K562 (cell line): ENCODE measurements around the gene SLC4A4. TPM values are rescaled to one million over a fixed set of nuclear protein-coding genes. Genes with fewer than 3 reads are reported as not detected.

Experiments used
- ATAC-seq: fragments of 200-7000 bp; cut with Tn5 transposase; 3 replicates; pipeline ENCODE4 v1.9.1; 2020; ENCODE audit warnings: moderate library complexity
- BruUV-seq: library from RNA; stranded (reverse); fragments of 400-500 nt; replicated peaks from 2 replicates; lab custom pipeline; 2021; lab: Mats Ljungman, UMichigan
- CTCF ChIA-PET: fragments of 300-600 bp; formaldehyde crosslinking; extraction: SDS; loops from one replicate; lab custom pipeline; 2021; ENCODE audit warnings: low intra/inter-chr PET ratio; lab: Yijun Ruan, JAX
- POLR2A ChIA-PET: fragments of 300-600, 350-650 bp; sonication (Branson Sonifier 250); formaldehyde crosslinking; extraction: SDS; loops from one replicate; lab custom pipeline; 2021; ENCODE audit warnings: antibody characterized with exemption, inconsistent platforms; lab: Yijun Ruan, JAX
- DNase-seq, 4 experiments: peaks; one replicate each; pipeline versions ENCODE4 v3.0.0 to v3.0.0-alpha.2; 2011 to 2018; ENCODE audit warnings: low spot score in 3 of 4, mixed read lengths in 3 of 4; ENCODE audit errors: extremely low read depth in 1 of 4
- FAIRE-seq: peaks from 2 replicates; lab custom pipeline; 2011; peaks lifted over from hg19 to GRCh38; lab: Jason Lieb, UNC
- H2AFZ ChIP-seq: 2 replicates; pipeline ENCODE4 v1.6.0; 2011; ENCODE audit warnings: low read depth, low read length, control low read depth, inconsistent platforms
- H3K27ac ChIP-seq: fragments of 200-600 bp; 3 replicates; pipeline ENCODE4 v1.8.0; 2011; ENCODE audit warnings: low read depth, mild to moderate bottlenecking, control low read depth, inconsistent platforms, low read length, moderate library complexity, mixed read lengths; ENCODE audit errors: extremely low read depth
- H3K27me3 ChIP-seq, 2 experiments: fragments of 300-600 bp in 1 of 2; 2 replicates in 1 of 2; 3 replicates in 1 of 2; pipeline versions ENCODE4 v1.6.0 to v1.8.0; 2011; ENCODE audit warnings: inconsistent platforms in 2 of 2, low read length in 2 of 2, mild to moderate bottlenecking in 1 of 2, mixed read lengths in 1 of 2, moderate library complexity in 1 of 2; ENCODE audit not compliant: control insufficient read depth in 2 of 2, insufficient read depth in 2 of 2
- H3K36me3 ChIP-seq: fragments of 300-600 bp; 3 replicates; pipeline ENCODE4 v1.8.0; 2011; ENCODE audit warnings: mild to moderate bottlenecking, low read length, inconsistent platforms; ENCODE audit not compliant: control insufficient read depth, insufficient read depth
- H3K4me1 ChIP-seq, 2 experiments: fragments of 200-600 bp in 1 of 2; replicated peaks in 1 of 2; 2 replicates in 1 of 2; 3 replicates in 1 of 2; pipeline versions ENCODE4 v1.5.1 to v1.8.0; 2011; ENCODE audit warnings: inconsistent platforms in 2 of 2, low read length in 2 of 2, mild to moderate bottlenecking in 1 of 2, mixed read lengths in 1 of 2, moderate library complexity in 1 of 2; ENCODE audit not compliant: control insufficient read depth in 2 of 2, insufficient read depth in 2 of 2
- H3K4me2 ChIP-seq: 2 replicates; pipeline ENCODE4 v1.6.1; 2011; ENCODE audit warnings: low read length, control low read depth, inconsistent platforms, mixed read lengths; ENCODE audit not compliant: insufficient read depth
- H3K4me3 ChIP-seq: fragments of 200-600 bp; sonication (generic), shearing (Covaris generic); 2 replicates; pipeline ENCODE4 v1.5.1; 2016; ENCODE audit warnings: control low read depth, inconsistent platforms
- H3K79me2 ChIP-seq: fragments of 200-600 bp; 3 replicates; pipeline ENCODE4 v1.8.0; 2011; ENCODE audit warnings: low read length, inconsistent platforms; ENCODE audit not compliant: control insufficient read depth, insufficient read depth
- H3K9ac ChIP-seq, 2 experiments: 2 replicates each; pipeline versions ENCODE4 v1.6.0 to v1.6.1; 2011; ENCODE audit warnings: low read depth in 2 of 2, low read length in 2 of 2, control low read depth in 1 of 2, inconsistent platforms in 1 of 2, mild to moderate bottlenecking in 1 of 2, mixed read lengths in 1 of 2; ENCODE audit not compliant: insufficient read depth in 1 of 2
- H3K9me1 ChIP-seq: one replicate; pipeline ENCODE4 v1.6.0; 2011; ENCODE audit warnings: inconsistent platforms, mild to moderate bottlenecking, low read length, moderate library complexity; ENCODE audit not compliant: control insufficient read depth, insufficient read depth
- H3K9me3 ChIP-seq: replicated peaks from 2 replicates; pipeline ENCODE4 v1.5.1; 2011; ENCODE audit warnings: low read depth, low read length, inconsistent platforms; ENCODE audit not compliant: control insufficient read depth, insufficient read depth
- H4K20me1 ChIP-seq: replicated peaks from 2 replicates; pipeline ENCODE4 v1.6.1; 2011; ENCODE audit warnings: low read length, inconsistent platforms, mixed read lengths; ENCODE audit not compliant: control insufficient read depth, insufficient read depth
- CEBPZ ChIP-seq: fragments of 150-350 bp; IDR thresholded peaks from 2 replicates; pipeline ENCODE4 v1.6.1; 2014; ENCODE audit warnings: low read depth, mild to moderate bottlenecking, low read length, borderline replicate concordance
- USF2 ChIP-seq: sonication (generic); formaldehyde crosslinking; IDR thresholded peaks from 2 replicates; pipeline ENCODE4 v1.5.0; 2020; ENCODE audit warnings: missing genetic modification reagents
- ZNF263 ChIP-seq: sonication (generic); formaldehyde crosslinking; IDR thresholded peaks from 2 replicates; pipeline ENCODE4 v1.8.0; 2022; ENCODE audit warnings: mild to moderate bottlenecking, missing genetic modification reagents, borderline replicate concordance
- ZNF274 ChIP-seq: IDR thresholded peaks from 2 replicates; pipeline ENCODE4 v1.6.1; 2011; ENCODE audit warnings: low read depth, mild to moderate bottlenecking, low read length, moderate library complexity, borderline replicate concordance
- ZNF41 ChIP-seq: fragments of 250-450 bp; sonication (Bioruptor Pico); conservative IDR thresholded peaks from 2 replicates; pipeline ENCODE4 v1.4.0; 2020; ENCODE audit warnings: mild to moderate bottlenecking
- ZNF79 ChIP-seq: fragments of 250-450 bp; sonication (Bioruptor Pico); IDR thresholded peaks from 2 replicates; pipeline ENCODE4 v1.4.0; 2020; ENCODE audit warnings: low read depth, mild to moderate bottlenecking, moderate library complexity
- WGBS: fragments of 100-300 bp; shearing (Covaris generic); methylation state at CpG from one replicate; pipeline ENCODE4 v1.1.6; 2016; ENCODE audit warnings: low coverage, mixed read lengths; ENCODE audit not compliant: insufficient coverage; ENCODE audit errors: missing lambda C conversion rate; 5-methylcytosine and 5-hydroxymethylcytosine counted together
- in situ Hi-C: fragments of 300-500 bp; cut with MboI; formaldehyde crosslinking; loops from 4 replicates; pipeline ENCODE4 v1.15.0; 2018; ENCODE audit warnings: inconsistent platforms, mixed read lengths
- intact Hi-C: fragments of 100-400 bp; cut with micrococcal nuclease; formaldehyde crosslinking; loops from 2 replicates; pipeline ENCODE4 v1.14.2; 2022
- polyA plus RNA-seq, 8 experiments: library from polyadenylated mRNA; depleted of rRNA in 4 of 8; stranded (reverse) in 5 of 8; unstranded in 3 of 8; fragments of >200 nt; fragmentation: Nextera tagmentation in 2 of 8; fragmentation: Illumina TruSeq in 1 of 8; extraction: Ambion mirVana in 2 of 8; extraction: Trizol in 1 of 8; gene quantifications; 2 replicates each; pipeline versions ENCODE4 v1.2.1 to v1.2.3, GENCODE V29; 2011 to 2014; ENCODE audit warnings: inconsistent platforms in 1 of 8, missing spikeins in 1 of 8
- total RNA-seq, 7 experiments: library from RNA; depleted of rRNA in 6 of 7; stranded (reverse); fragments of >200 nt in 6 of 7; fragmentation: Illumina TruSeq in 2 of 7; extraction: Trizol in 2 of 7; gene quantifications; 2 replicates each; pipeline versions ENCODE4 v1.2.1 to v1.2.3, GENCODE V29; 2011 to 2021; ENCODE audit warnings: low replicate concordance in 1 of 7

SLC4A4 gene
- total and polyA plus RNA-seq, 9 of the 15 experiments (the other 6 are each of a cell fraction or from before 2014, with no cell fraction given), result 0.01 to 0.18 (median 0.07) TPM; not detected in 2

GRCh38 chr4:71501992-71502391, 163.2 kb downstream of the SLC4A4 start (continued):
- TF ChIP-seq USF2, result no peak

- CTCF ChIA-PET, result no interaction called here
- H3K9me3 ChIP-seq, result no peaks in the 10 kb centered on the region
- H3K4me1 ChIP-seq, result no peaks in the 10 kb centered on the region
- FAIRE-seq, result no peak
- no peak for DNase-seq
- H3K9ac ChIP-seq, result no peak overlapping the region
- no peaks in the 10 kb centered on the region for H3K79me2 ChIP-seq
- no peaks in the 10 kb centered on the region for H3K9me1 ChIP-seq
- H3K27me3 ChIP-seq, result no peaks in the 10 kb centered on the region
- TF ChIP-seq ZNF274 (no peak), ZNF79 (no peak), ZNF263 (CRISPR knock-in tag) (no peak), ZNF41 (CRISPR knock-in tag) (no peak), CEBPZ (no peak)
- in situ Hi-C loops (no loop called here), intact Hi-C loops (no loop called here)
- no peak overlapping the region for H2AFZ ChIP-seq
- POLR2A ChIA-PET, result no interaction called here
- no peak overlapping the region for H3K4me3 ChIP-seq
- BruUV-seq, result no TSS peak
- H3K4me2 ChIP-seq, result no peak overlapping the region
- no peaks in the 10 kb centered on the region for H4K20me1 ChIP-seq
- no peak for ATAC-seq
- H3K27ac ChIP-seq, result no peak overlapping the region
- 0% methylated on average over 2 of the region's 2 CpGs for WGBS
- no peaks in the 10 kb centered on the region for H3K36me3 ChIP-seq
These were observed 179.6 kb downstream of the SLC4A4 start for GRCh38 chr4:71518283-71518989.
